Inflammatory macrophage treated with lipopolysaccharide for 4 hours (primary cell): ENCODE measurements around the gene SEC23B.
"Not testable (repeated sequence)": the region's sequence is repeated elsewhere in the genome, so short reads cannot be mapped to it uniquely, and the experiment has no call there.

Experiments used
- DNase-seq: peaks from one replicate; pipeline ENCODE4 v3.0.0-alpha.2; 2020

The SEC23B gene

DNA sequence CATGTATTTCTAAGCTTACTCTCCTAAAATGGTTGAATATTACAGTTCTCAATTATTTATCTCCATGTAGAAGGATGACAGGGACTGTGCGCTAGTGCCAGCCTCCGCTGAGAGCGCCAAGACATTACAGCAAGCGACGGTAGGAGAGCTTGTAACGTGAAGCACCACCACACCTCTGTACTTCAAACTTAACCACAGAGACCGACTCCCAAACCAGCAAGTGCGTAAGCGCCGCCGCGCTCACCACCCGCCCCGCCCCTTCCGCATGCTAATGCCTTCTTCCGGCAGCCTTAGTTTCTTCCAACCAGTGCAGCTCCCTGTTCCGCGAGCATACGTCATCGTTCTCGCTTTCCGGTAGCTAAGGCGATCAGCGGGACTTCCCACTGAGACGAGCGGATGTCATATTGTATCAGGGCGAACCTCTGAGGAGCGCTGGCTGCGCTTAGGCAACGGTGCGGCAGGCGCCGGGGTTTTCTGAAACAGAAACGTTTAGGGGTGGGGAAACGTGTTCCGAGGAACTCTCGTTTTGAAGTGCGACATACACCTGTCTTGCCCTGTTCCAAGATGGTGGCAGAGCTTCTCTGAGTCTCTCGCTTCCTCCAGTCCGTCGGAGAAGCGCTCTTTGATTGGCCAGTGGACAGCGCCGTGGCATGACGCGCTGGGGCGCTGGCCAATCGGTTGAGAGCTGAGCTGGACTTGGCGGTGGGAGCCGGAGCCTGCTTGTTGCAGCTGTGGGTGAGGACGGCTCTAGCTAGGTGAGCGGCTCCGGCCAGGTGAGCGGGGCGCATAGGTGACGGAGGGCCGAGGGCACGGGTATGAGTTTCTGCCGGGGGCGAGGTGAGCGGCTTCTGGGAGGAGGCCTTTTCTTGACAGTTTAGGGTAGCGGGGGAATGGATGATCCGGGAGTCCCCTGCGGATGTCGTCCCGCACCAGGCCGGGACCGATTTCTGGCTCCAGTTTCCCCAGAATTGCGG lies at the start of gene SEC23B:
Gene SEC23B (plus strand): TSS at position 723 of the 974 bp plus-strand sequence. CDS start 2,896 bp downstream, outside the sequence.
- peak; percentile 98 for DNase-seq

DNA sequence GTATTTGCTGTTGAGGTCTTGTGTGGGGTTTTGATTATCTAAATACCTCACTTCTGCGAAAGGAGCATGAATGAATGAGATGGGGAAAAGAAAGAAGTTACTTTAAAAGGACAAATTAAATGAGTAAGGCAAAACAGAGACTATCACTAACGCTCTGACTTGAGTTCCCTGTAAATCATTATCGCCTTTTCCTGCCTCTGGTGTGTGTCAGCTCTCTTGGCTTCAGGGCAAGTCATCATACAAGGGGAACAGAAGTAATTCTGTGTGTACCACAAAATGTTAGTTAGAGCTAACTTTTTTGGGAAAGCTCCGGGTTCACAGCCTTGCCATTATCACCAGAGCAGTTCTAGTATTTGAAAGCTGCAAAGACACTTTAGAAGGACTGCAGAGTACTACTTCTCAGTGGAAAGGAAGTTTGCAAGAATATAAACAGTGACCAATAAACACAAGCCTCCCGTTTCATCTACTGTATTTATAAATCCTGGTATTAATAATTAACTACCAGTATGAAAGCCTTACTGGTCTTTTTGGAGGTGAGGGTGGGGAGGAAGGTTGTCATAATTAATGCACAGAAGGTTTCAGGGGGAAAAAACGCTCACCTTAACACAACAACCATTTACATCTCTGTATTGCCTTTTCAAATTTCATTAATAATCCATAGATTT lies 42.1 kb upstream of the SEC23B start:
- no peak for DNase-seq

DNA sequence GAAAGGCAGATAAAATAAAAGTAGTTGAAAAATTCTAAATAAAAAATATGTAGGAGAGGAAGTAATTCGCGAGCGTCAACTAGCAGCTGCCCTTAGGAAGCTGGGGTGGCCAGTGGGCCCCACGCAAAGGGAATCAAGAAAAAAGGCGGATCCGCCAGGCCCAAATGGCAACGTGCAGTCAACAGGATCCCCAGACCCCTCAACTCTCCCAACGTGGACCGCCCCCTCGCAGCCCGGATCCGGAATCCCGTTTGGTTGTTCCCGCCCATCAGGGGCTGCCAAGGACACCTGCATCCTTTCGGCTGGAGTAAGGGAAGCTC lies 41.2 kb upstream of the SEC23B start:
- no peak for DNase-seq

DNA sequence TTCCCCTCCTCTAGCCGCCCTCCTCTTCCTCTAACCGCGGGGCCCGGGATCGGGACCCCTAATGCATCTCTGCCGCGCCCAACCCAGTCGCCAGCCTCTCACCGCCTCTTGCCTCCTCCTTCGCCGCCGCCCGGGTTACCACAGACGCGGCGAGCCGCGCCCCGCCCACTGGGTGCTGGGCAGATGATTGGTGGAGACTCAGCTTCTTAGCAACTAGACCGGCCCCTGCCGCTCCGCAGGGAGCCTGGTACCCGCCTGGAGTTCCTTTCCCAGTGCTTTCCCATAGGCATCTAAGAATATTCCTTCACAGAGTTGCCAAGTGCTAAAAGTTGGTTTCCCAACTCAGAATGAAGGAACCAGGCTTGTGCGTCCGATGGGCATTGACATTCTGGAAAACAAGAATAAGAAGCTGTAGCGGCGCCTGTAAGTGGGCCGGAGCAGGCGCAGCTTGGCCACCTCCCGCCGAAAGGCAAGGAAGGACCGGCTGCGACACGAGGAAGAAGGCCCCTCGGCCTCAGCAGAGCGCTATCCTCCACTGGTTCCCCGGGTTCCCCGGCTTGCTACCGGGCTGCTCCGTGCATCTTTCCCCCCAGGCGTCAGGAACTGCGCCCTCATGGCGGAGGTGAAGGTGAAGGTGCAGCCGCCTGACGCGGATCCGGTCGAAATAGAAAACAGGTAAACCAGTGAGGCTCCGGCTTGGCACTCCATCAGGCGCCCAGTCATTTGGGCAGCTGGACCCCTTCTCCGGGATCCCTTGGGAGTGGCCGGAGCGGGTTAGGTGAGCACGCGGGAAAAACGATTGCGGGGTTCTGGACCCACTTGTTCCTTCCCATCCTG lies 40.6 kb upstream of the SEC23B start, which contains the start of the genes DZANK1 and POLR3F:
Gene DZANK1 (minus strand): TSS at position 137 of the 837 bp plus-strand sequence. CDS start 1,672 bp downstream, outside the sequence.
Gene POLR3F (plus strand): TSS at position 497 of the 837 bp plus-strand sequence. CDS start 117 bp downstream, at position 614.
- peak; percentile 97 for DNase-seq

DNA sequence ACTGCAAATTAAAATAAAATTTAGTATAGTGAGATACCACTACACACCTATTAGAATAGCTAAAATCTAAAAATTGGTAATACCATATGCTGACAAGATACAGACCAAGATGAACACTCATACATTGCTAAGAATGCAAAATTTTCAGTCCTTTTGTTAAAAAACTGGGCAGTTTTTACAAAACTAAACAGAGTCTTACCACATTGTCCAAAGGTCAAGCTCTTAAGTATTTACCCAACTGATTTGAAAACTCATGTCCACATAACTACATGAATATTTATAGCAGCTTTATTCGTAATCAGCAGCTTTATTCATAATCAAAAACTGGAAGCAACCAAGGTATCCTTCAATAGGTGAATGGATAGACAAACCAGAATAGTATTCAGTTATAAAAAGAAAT lies 30.5 kb upstream of the SEC23B start:
- DNase-seq: no peak

DNA sequence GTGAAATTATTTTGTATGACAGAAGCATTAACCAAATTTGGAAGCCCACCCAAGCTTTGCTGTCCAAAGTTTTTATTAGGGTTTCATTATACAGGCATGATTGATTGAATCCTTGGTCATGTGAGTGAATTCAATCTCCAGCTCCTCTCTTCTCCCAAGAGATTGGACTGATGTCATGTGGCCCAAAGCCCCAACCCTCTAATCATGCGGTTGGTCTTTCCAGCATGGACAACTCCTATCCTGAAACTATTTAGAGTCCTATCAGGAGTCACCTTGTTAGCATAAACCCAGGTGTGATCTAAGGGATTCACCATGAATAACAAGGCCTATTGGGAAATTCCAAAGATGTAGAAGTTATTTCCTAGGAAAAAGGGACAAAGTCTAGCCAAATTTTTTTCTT lies 29.9 kb upstream of the SEC23B start:
- DNase-seq: no peak

DNA sequence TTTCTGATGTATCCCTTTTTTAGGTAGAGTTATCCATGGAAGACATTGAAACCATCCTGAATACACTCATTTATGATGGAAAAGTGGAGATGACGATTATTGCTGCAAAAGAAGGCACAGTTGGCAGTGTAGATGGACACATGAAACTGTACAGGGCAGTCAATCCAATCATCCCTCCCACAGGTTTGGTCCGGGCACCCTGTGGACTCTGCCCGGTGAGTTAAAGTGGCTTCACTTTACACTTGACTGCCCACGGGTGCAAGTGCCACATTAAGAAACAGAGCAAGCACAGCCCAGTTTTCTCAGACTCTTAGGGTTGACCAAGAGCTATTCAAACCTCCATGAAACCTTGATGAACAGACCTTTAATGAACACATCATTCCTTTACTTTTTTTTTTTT lies 26.1 kb upstream of the SEC23B start:
- no peak for DNase-seq

DNA sequence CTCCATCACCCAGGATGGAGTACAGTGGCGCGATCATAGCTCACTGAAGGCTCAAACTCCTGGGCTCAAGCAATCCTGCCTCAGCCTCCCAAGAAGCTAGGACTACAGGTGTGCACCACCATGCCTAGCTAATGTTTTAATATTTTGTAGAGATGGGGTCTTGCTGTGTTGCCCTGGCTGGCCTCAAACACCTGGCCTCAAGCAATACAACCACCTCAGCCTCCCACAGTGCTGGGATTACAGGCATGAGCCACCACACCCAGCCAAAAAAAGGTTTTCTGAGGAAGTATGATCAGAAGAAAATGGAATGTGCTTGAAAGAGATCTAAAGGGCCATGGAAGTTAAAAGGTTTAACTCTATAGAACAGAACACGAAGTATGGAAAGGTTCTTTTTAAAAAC lies 19.4 kb upstream of the SEC23B start:
- no peak for DNase-seq

DNA sequence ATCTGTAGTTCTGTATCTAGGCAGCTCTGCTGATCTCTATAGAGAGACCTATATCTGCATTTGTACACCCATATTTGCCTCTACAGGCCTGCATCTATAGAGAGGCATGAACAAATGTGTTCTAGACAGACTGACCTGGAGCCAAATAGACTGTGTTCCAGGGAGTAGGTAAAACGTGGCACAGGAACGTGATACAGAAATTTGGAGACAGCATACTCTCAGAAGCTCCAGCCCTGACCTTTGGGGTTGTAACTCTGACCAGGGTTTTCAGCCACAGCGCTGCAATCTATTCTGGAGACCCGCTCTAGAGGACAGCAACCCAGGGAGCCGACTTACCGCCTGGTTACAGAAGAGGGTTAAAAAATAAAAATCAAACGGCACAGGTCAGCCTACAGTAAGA lies 11.7 kb upstream of the SEC23B start:
- no peak for DNase-seq

DNA sequence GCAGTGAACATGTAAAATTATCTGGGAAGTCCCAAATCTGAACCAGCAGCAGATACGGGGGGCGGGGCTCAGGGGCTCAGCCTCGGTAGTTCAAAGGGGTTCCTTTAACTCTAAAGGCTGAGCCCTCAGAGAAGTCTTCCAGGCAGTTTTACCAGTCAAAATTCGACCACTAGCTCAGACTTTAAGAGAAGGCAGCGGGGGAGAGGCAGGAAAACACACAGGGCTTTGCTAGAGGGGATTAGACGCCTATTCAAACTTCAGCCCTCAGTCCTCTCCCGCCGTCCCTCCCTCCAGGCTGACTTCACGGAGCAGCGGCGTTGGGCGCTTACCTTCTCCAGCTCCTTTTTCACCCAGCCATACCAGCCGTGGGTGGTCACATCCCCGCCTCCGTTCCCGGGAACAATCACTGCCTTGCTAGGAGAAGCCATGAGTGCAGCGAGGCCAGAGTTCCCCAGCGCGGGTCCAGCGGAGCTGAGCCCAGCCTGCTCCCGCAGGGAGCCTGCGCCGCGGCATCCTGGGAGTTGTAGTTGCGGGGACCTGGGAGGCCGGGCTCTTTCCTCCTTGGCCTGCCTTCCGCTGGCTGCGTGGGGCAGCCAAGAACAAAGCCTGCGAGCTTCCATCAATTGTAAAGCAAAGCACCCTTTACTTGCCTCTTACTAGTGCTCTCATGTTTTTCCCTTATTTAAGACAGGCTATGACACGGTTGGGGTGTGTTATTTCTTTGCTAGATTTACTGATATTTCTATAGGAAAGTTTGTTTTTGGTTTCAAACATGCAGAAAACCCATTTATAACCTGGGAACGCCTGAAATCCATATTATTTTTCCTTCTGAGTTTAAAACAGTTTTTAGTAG lies 10.8 kb upstream of the SEC23B start, which contains the start of gene RBBP9:
Gene RBBP9 (minus strand): TSS at position 486 of the 853 bp plus-strand sequence. CDS start 58 bp downstream, at position 428.
- peak; percentile 77 for DNase-seq

DNA sequence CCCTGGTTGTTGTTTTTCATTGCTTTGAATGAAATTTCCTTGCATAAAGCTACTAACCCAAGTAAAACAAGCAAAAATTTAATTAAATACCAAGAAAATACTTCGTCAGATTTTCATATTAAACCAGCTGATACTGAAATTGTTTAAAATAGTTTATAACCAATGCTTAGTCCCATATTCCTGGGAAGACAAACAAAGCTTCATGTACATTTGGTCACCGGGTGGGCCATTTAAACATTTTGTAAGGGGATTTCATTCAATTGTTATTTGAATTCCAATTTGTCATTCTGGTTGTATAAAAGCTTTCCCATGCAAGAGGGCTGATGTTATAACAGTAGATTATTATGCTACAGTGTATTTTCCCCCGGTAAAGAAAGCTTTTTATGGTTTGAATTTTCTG lies 10.1 kb upstream of the SEC23B start:
- no peak for DNase-seq

DNA sequence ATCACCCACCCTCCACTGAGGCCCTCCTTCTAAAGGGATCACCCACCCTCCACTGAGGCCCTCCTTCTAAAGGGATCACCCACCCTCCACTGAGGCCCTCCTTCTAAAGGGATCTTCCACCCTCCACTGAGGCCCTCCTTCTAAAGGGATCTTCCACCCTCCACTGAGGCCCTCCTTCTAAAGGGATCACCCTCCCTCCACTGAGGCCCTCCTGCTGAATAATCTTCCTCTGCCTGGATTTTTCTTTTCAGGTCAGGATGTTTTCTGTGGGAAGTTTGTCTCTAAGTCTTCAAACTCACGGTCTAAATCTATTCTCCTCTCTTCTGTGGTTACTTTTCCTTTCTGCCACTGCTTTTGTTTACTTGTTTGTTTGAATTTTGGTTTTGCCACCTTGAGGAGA lies 6.1 kb upstream of the SEC23B start:
- DNase-seq: not testable (repeated sequence)

DNA sequence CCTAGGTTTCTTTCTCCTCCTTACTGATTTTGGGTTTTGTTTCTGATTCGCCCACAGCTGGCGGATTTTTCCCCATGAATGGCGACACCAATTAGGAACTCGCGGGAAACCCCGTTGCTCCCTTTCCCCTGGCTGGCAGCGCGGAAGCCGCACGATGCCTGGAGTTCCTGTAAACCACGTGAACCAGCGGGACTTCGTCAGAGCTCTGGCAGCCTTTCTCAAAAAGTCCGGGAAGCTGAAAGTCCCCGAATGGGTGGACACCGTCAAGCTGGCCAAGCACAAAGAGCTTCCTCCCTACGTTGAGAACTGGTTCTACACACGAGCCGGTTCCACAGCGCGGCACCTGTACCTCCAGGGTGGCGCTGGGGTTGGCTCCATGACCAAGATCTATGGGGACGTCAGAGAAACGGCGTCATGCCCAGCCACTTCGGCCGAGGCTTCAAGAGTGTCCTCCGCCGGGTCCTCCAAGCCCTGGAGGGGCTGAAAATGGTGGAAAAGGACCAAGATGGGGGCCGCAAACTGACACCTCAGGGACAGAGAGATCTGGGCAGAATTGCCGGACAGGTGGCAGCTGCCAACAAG lies 3.2 kb upstream of the SEC23B start:
- peak; percentile 39 for DNase-seq

DNA sequence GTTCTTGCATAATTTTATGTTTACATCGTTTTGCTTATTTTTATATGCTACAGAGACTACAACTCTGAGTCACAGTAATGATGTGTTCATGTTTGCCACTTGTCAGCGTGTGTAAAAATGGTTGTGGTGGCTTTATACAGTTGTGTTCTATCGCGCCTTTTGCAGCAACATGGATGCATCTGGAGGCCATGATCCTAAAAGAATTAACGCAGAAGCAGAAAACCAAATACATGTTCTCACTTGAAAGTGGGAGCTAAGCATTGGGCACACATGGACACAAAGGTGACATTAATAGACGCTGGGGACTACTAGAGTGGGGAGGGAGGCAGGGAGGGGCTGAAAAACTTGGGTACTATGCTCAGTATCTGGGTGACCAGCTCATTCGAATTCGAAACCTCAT lies 996 bp upstream of the SEC23B start:
- no peak for DNase-seq

DNA sequence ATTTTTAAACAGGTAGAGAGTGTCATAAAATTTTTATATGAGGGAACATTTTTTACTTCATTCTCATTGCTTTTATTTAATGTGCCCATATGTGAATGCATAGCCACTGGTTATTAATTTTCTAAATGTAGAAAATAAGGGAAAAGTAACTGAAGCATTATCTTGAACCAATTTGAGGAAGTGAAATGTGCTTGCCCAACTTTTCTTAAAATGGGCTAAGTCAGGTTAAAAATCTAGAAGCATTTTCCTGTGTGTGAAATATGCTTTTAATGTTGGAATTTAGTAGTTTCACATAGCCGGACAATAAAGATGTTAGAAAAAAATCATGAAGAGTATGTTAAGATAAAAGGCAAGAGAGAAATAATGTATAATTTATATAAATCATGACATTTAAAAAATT lies 3.8 kb downstream of the SEC23B start:
- DNase-seq: peak; percentile 62

DNA sequence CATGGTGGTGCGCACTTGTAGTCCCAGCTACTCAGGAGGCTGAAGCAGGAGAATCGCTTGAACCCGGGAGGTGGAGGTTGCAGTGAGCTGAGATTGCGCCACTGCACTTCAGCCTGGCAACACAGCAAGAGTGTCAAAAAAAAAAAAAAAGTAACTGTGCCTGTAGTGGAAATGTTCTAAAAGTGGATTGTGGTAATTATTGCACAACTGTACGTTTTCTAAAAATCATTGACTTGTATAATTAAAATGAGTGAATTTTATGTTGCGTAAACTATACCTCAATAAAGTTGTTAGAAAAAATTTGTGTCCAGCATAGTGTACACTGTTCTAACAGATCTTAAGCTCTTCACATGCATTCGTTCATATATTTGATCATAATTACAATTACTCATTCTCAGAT lies 5.5 kb downstream of the SEC23B start:
- no peak for DNase-seq

DNA sequence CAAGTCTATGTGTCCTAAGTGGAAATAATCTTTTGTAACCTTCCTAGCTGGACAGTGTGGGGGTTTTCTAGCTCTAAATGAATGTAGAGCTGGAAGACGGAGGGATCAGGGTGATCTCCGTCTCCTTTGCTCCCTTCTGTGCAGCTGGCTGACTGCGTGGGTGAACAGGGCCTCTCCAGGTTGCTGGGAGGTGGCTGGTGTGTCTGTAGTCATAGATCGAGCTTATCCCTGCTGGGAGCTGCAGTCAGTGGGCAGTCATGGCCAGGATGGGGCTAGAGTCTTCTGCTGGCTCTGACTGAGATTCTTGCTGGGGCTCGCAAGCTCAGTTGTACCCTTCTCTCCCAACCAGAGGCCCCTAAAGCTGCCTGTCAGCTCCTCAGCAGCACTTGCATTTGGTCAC lies 6.4 kb downstream of the SEC23B start:
- no peak for DNase-seq

DNA sequence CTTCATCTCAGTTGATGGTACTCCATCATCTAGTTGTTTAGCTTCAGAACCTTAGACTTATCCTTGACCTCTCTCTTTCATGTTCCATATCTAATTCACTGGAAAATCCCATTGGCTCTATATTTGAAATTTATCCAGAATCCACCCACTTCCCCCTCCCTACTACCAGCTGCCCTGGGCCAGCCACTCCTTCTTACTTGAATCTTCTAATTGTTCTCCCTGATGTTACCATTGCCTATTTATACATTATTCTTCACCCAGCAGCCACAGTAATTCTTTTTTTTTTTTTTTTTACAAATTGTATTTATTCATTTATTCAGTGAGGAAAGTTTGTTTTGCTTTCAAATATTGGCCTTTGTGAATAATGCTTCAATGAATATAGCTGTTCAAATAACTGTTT lies 8.2 kb downstream of the SEC23B start:
- DNase-seq: no peak

DNA sequence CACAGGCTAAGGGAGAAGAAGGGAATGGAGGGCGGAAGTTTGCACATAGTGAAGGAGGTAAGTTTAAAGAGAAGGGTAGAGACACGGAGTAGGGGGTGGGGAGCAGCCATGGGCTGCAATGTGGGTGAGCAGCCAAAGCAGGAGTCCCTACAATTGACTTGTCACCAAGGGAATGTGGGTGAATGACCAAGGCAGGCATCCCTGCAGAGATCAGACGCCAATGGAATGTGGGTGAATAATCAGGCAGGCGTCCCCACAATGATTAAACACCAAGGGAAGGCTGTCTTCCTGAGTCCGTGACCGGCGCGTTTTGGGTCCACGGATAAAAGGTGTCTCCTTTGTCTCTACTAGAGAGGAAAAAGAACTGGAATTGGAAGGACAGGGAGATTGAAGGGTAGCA lies 14.3 kb downstream of the SEC23B start:
- not testable (repeated sequence) for DNase-seq

DNA sequence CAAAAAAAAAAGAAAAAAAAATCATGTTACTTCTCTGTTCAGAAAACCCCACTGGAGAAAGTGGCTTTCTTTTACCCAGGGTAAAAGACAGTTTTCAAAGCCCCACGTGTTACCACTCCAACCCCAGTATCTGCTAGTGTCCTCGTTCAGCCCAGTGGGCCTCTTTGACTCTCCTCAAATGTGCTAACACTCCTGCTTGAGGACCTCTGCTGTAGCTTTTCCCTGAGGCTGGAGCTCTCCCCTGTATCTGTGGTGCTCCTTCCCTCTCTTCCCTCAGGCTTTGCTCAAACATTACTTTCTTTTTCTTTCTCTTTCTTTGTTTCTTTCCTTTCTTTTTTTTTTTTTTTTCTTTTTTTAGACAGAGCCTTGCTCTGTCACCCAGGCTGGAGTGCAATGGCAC lies 15.3 kb downstream of the SEC23B start:
- DNase-seq: no peak

DNA sequence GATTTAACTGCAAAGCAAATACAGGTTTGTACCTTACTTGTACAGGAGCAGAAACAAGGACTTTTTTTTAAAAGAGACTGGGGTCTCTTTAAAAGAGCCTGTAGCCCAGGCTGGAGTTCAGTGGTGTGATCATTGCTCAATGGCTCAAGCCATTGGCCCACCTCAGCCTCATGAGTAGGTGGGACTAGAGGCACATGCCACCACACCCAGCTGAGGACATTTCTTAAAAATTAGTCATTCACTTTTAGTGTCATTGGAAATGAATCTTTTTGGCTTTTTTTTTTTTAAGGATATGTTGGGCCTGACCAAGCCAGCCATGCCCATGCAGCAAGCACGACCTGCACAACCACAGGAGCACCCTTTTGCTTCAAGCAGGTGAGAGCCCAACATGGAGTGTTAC lies 16.9 kb downstream of the SEC23B start:
- DNase-seq: peak; percentile 50

DNA sequence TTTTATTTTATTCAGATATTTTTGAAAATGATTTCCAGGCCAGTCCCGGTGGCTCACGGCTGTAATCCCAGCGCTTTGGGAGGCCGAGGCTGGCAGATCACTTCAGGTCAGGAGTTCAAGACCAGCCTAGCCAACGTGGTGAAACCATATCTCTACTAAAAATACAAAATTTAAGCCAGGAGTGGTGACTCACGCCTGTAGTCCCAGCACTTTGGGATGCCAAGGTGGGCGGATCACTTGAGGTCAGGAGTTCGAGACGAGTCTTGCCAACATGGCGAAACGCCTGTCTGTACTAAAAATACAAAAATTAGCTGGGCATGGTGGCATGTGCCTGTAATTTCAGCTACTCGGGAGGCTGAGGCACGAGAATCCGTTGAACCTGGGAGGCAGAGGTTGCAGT lies 19.0 kb downstream of the SEC23B start:
- DNase-seq: not testable (repeated sequence)
